H1 (cell line): ENCODE data around the gene MTERF1.

Source experiments
- ATF2 ChIP-seq: IDR thresholded peaks from 2 replicates; pipeline ENCODE4 v1.6.1; 2012; ENCODE audit warnings: low read length, inconsistent platforms
- CTCF ChIP-seq, 3 experiments: IDR thresholded peaks; 1 replicate in 2 of 3; 2 replicates in 1 of 3; pipeline versions ENCODE4 v1.5.1 to v1.6.1; 2011; ENCODE audit warnings: low read length in 3 of 3, mild to moderate bottlenecking in 3 of 3, inconsistent platforms in 2 of 3, low read depth in 1 of 3, moderate library complexity in 1 of 3; ENCODE audit not compliant: insufficient read depth in 1 of 3; ENCODE audit errors: control extremely low read depth in 1 of 3
- HDAC6 ChIP-seq: IDR thresholded peaks from one replicate; pipeline ENCODE4 v1.7.1; 2012; ENCODE audit warnings: low read depth, mild to moderate bottlenecking, inconsistent platforms, low read length, moderate library complexity
- MAFK ChIP-seq: IDR thresholded peaks from 2 replicates; pipeline ENCODE4 v1.6.1; 2012; ENCODE audit warnings: low read depth, mild to moderate bottlenecking, improper control_type of control experiment, low read length
- POLR2A ChIP-seq, 2 experiments: IDR thresholded peaks; 1 replicate in 1 of 2; 2 replicates in 1 of 2; pipeline ENCODE4 v1.6.1; 2011; ENCODE audit warnings: low read depth in 2 of 2, low read length in 2 of 2, mild to moderate bottlenecking in 2 of 2; ENCODE audit errors: control extremely low read depth in 1 of 2
- RBBP5 ChIP-seq: IDR thresholded peaks from 2 replicates; pipeline ENCODE4 v1.7.1; 2012; ENCODE audit warnings: low read depth, mild to moderate bottlenecking, inconsistent platforms, low read length, moderate library complexity, borderline replicate concordance
- SIRT6 ChIP-seq: IDR thresholded peaks from one replicate; pipeline ENCODE4 v1.7.1; 2012; ENCODE audit warnings: low read length, inconsistent platforms
- SP2 ChIP-seq: IDR thresholded peaks from 2 replicates; pipeline ENCODE4 v1.6.1; 2012; ENCODE audit warnings: mild to moderate bottlenecking, low read length, inconsistent platforms
- TAF7 ChIP-seq: optimal IDR thresholded peaks from 2 replicates; pipeline ENCODE3; 2011; ENCODE audit warnings: low read depth, mild to moderate bottlenecking, inconsistent platforms, low read length, moderate library complexity, borderline replicate concordance
- ZNF274 ChIP-seq: IDR thresholded peaks from 2 replicates; pipeline ENCODE4 v1.7.0; 2012; ENCODE audit warnings: low read length, borderline replicate concordance; ENCODE audit errors: extremely low read depth

GRCh38 chr7:91865511-91865910 lies 15.0 kb downstream of the MTERF1 start:
- TF ChIP-seq CTCF (IDR thresholded peaks at IDR 0.05; ENCODE audit: control extremely low read depth in 1 of 3, insufficient read depth in 1 of 3, low read depth in 1 of 3, low read length in 3 of 3) (no peak), MAFK (no peak), TAF7 (no peak), POLR2A (IDR thresholded peaks at IDR 0.05; ENCODE audit: control extremely low read depth in 1 of 2, low read depth in 2 of 2, low read length in 2 of 2) (no peak), SP2 (no peak), ATF2 (no peak), ZNF274 (no peak), SIRT6 (no peak), RBBP5 (no peak), HDAC6 (no peak)
